H9 (cell line): ENCODE data around the gene SLIT1. TPM values are rescaled to one million over a fixed set of nuclear protein-coding genes. Genes with fewer than 3 reads are reported as not detected.

Experiments
- DNase-seq: peaks from one replicate; pipeline ENCODE4 v3.0.0-alpha.2; 2017
- H2AFZ ChIP-seq: one replicate; pipeline ENCODE4 v1.6.1; 2013; ENCODE audit warnings: mild to moderate bottlenecking, low read length, control low read depth, moderate library complexity
- H2AK5ac ChIP-seq: 2 replicates; pipeline ENCODE4 v1.6.1; 2013; ENCODE audit warnings: low read length, control low read depth, mixed read lengths; ENCODE audit not compliant: insufficient read length
- H2BK120ac ChIP-seq: one replicate; pipeline ENCODE4 v1.6.1; 2013; ENCODE audit warnings: low read depth, mild to moderate bottlenecking, low read length, control low read depth, inconsistent platforms; ENCODE audit not compliant: poor library complexity, severe bottlenecking
- H2BK12ac ChIP-seq: 2 replicates; pipeline ENCODE4 v1.6.1; 2013; ENCODE audit warnings: low read length, control low read depth, mixed read lengths, low read depth; ENCODE audit not compliant: insufficient read length
- H2BK15ac ChIP-seq: 2 replicates; pipeline ENCODE4 v1.6.1; 2013; ENCODE audit warnings: low read depth, low read length, control low read depth
- H2BK20ac ChIP-seq: one replicate; pipeline ENCODE4 v1.6.1; 2013; ENCODE audit warnings: low read depth, mild to moderate bottlenecking, low read length, control low read depth, inconsistent platforms; ENCODE audit not compliant: poor library complexity, severe bottlenecking
- H2BK5ac ChIP-seq: 2 replicates; pipeline ENCODE4 v1.6.1; 2013; ENCODE audit warnings: low read length, control low read depth, mixed read lengths; ENCODE audit not compliant: insufficient read length
- H3K14ac ChIP-seq: 2 replicates; pipeline ENCODE4 v1.6.1; 2013; ENCODE audit warnings: low read length, control low read depth; ENCODE audit not compliant: insufficient read depth
- H3K18ac ChIP-seq: 2 replicates; pipeline ENCODE4 v1.6.1; 2013; ENCODE audit warnings: low read depth, mild to moderate bottlenecking, mixed read lengths, low read length, control low read depth; ENCODE audit not compliant: insufficient read length
- H3K23ac ChIP-seq: 2 replicates; pipeline ENCODE4 v1.6.1; 2013; ENCODE audit warnings: low read length, control low read depth, mixed read lengths, low read depth; ENCODE audit not compliant: insufficient read length
- H3K23me2 ChIP-seq: 2 replicates; pipeline ENCODE4 v1.6.1; 2013; ENCODE audit warnings: low read depth, mild to moderate bottlenecking, mixed read lengths, low read length, control low read depth; ENCODE audit not compliant: insufficient read length, poor library complexity, severe bottlenecking
- H3K27ac ChIP-seq: 2 replicates; pipeline ENCODE4 v1.5.1; 2013; ENCODE audit warnings: low read length, control low read depth, mixed read lengths, low read depth; ENCODE audit not compliant: insufficient read length
- H3K27me3 ChIP-seq: 2 replicates; pipeline ENCODE4 v1.6.1; 2013; ENCODE audit warnings: low read length, control low read depth, inconsistent platforms; ENCODE audit not compliant: insufficient read depth
- H3K4ac ChIP-seq: 2 replicates; pipeline ENCODE4 v1.6.1; 2013; ENCODE audit warnings: low read depth, mild to moderate bottlenecking, control low read depth, inconsistent platforms, low read length, moderate library complexity
- H3K4me1 ChIP-seq: 2 replicates; pipeline ENCODE4 v1.6.1; 2013; ENCODE audit warnings: low read length, control low read depth, inconsistent platforms; ENCODE audit not compliant: insufficient read depth
- H3K4me2 ChIP-seq: 2 replicates; pipeline ENCODE4 v1.6.1; 2013; ENCODE audit warnings: low read length, control low read depth, mixed read lengths; ENCODE audit not compliant: insufficient read length, insufficient read depth
- H3K56ac ChIP-seq: 2 replicates; pipeline ENCODE4 v1.6.1; 2013; ENCODE audit warnings: low read depth, mild to moderate bottlenecking, mixed read lengths, low read length, control low read depth; ENCODE audit not compliant: insufficient read length
- H3K79me1 ChIP-seq: 2 replicates; pipeline ENCODE4 v1.6.1; 2013; ENCODE audit warnings: low read depth, mild to moderate bottlenecking, moderate library complexity, low read length, control low read depth, inconsistent platforms; ENCODE audit not compliant: insufficient read depth, poor library complexity, severe bottlenecking
- H3K79me2 ChIP-seq: 2 replicates; pipeline ENCODE4 v1.6.1; 2013; ENCODE audit warnings: low read length, control low read depth, inconsistent platforms; ENCODE audit not compliant: insufficient read depth
- H3K9ac ChIP-seq: 2 replicates; pipeline ENCODE4 v1.6.1; 2013; ENCODE audit warnings: low read length, control low read depth, mixed read lengths; ENCODE audit not compliant: insufficient read length; ENCODE audit errors: extremely low read depth
- H3K9me3 ChIP-seq: one replicate; pipeline ENCODE4 v1.6.1; 2013; ENCODE audit warnings: low read depth, low read length, inconsistent platforms; ENCODE audit not compliant: control insufficient read depth
- H3T11ph ChIP-seq: one replicate; pipeline ENCODE4 v1.6.1; 2013; ENCODE audit warnings: mild to moderate bottlenecking, low read length, control low read depth, inconsistent platforms
- H4K20me1 ChIP-seq: one replicate; pipeline ENCODE4 v1.6.1; 2013; ENCODE audit not compliant: control insufficient read depth, insufficient read length, insufficient read depth
- H4K5ac ChIP-seq: 2 replicates; pipeline ENCODE4 v1.6.1; 2013; ENCODE audit warnings: low read depth, mild to moderate bottlenecking, mixed read lengths, low read length, control low read depth; ENCODE audit not compliant: insufficient read length
- H4K8ac ChIP-seq: replicated peaks from 2 replicates; pipeline ENCODE4 v1.6.1; 2013; ENCODE audit warnings: low read length, control low read depth, mixed read lengths, low read depth; ENCODE audit not compliant: insufficient read length
- H4K91ac ChIP-seq: 2 replicates; pipeline ENCODE4 v1.6.1; 2013; ENCODE audit warnings: low read depth, mild to moderate bottlenecking, moderate library complexity, mixed read lengths, low read length, control low read depth; ENCODE audit not compliant: insufficient read length
- H3K27ac Mint-ChIP-seq, 3 experiments: 2 replicates in 2 of 3; 3 replicates in 1 of 3; pipeline ENCODE4 v1.8.0; 2020 to 2021; ENCODE audit warnings: mixed read lengths in 3 of 3, mild to moderate bottlenecking in 1 of 3, moderate library complexity in 1 of 3
- H3K27me3 Mint-ChIP-seq: 2 replicates; pipeline ENCODE4 v1.8.0; 2021; ENCODE audit warnings: low read depth, mild to moderate bottlenecking, moderate library complexity, mixed read lengths
- H3K36me3 Mint-ChIP-seq, 3 experiments: 2 replicates in 2 of 3; 3 replicates in 1 of 3; pipeline ENCODE4 v1.8.0; 2020 to 2021; ENCODE audit warnings: low read depth in 3 of 3, mixed read lengths in 3 of 3; ENCODE audit not compliant: insufficient read depth in 1 of 3
- H3K4me1 Mint-ChIP-seq, 2 experiments: 2 replicates each; pipeline ENCODE4 v1.8.0; 2020; ENCODE audit warnings: mixed read lengths in 2 of 2
- H3K4me3 Mint-ChIP-seq, 2 experiments: 2 replicates in 1 of 2; 3 replicates in 1 of 2; pipeline ENCODE4 v1.8.0; 2020 to 2021; ENCODE audit warnings: mild to moderate bottlenecking in 2 of 2, mixed read lengths in 2 of 2, moderate library complexity in 1 of 2
- H3K9me3 Mint-ChIP-seq, 2 experiments: 2 replicates in 1 of 2; 3 replicates in 1 of 2; pipeline ENCODE4 v1.8.0; 2020; ENCODE audit warnings: mild to moderate bottlenecking in 2 of 2, mixed read lengths in 2 of 2, moderate library complexity in 1 of 2
- CTCF ChIP-seq: fragments of 200-600 bp; sonication (generic); conservative IDR thresholded peaks from 3 replicates; pipeline ENCODE4 v1.8.0; 2021; ENCODE audit warnings: antibody characterized with exemption, mild to moderate bottlenecking
- WGBS: extraction: QIAGEN DNeasy Blood & Tissue Kit; methylation state at CpG from one replicate; pipeline ENCODE4 v1.1.7; 2013; ENCODE audit warnings: missing lambda C conversion rate, low lambda C conversion rate, mixed read lengths; ENCODE audit not compliant: insufficient read length; ENCODE audit errors: extremely low coverage; 5-methylcytosine and 5-hydroxymethylcytosine counted together
- total RNA-seq: library from RNA; stranded (reverse); gene quantifications from 2 replicates; pipeline ENCODE4 v1.2.1, GENCODE V29; 2021

The SLIT1 gene
- total RNA-seq, 1 experiment from 2014 or later, result 0.57 TPM

- no peak overlapping the region for H4K8ac ChIP-seq
- Mint-ChIP-seq H3K9me3 (no peaks in the 10 kb centered on the region), H3K4me3 (no peak overlapping the region), H3K4me1 (peaks cover 19 to 22% of the 10 kb centered on the region in 2 experiments), H3K27ac (peak overlapping the region in 1 of 3 experiments; percentile 44; a peak in 3 of 7 replicates), H3K27me3 (peaks cover 16% of the 10 kb centered on the region), H3K36me3 (no peaks in the 10 kb centered on the region)
- H2BK20ac ChIP-seq, result no peak overlapping the region
- no peak overlapping the region for H3K4ac ChIP-seq
- no peak overlapping the region for H3T11ph ChIP-seq
- no peaks in the 10 kb centered on the region for H3K23me2 ChIP-seq
- H3K9me3 ChIP-seq, result no peaks in the 10 kb centered on the region
- H2AK5ac ChIP-seq, result no peak overlapping the region
- WGBS, result no CpG with 5 or more reads among the region's 5 CpGs
- no peak overlapping the region for H3K56ac ChIP-seq
- TF ChIP-seq CTCF, result no peak
- no peak overlapping the region for H3K27ac ChIP-seq
- no peak overlapping the region for H3K9ac ChIP-seq
- H4K91ac ChIP-seq, result no peak overlapping the region
- no peak for DNase-seq
- H2AFZ ChIP-seq, result no peak overlapping the region
- no peak overlapping the region for H2BK120ac ChIP-seq
- H2BK5ac ChIP-seq, result no peak overlapping the region
- H2BK12ac ChIP-seq, result no peak overlapping the region
- H4K20me1 ChIP-seq, result no peaks in the 10 kb centered on the region
- no peaks in the 10 kb centered on the region for H3K4me1 ChIP-seq
- no peaks in the 10 kb centered on the region for H3K79me2 ChIP-seq
- no peaks in the 10 kb centered on the region for H3K27me3 ChIP-seq
- no peaks in the 10 kb centered on the region for H3K79me1 ChIP-seq
- no peak overlapping the region for H3K18ac ChIP-seq
- no peak overlapping the region for H3K4me2 ChIP-seq
- H2BK15ac ChIP-seq, result no peak overlapping the region
- H4K5ac ChIP-seq, result no peak overlapping the region
- no peak overlapping the region for H3K14ac ChIP-seq
- H3K23ac ChIP-seq, result no peak overlapping the region
Measured at GRCh38 chr10:97042081-97042480, 143.7 kb downstream of the SLIT1 start.
